ENCODE measurements around the gene SLC4A11.

SLC4A11 gene

GRCh38 chr20:3243718-3244358, 4.8 kb upstream of the SLC4A11 start:
- no peak for DNase-seq (ENCODE audit: low read depth in 1 of 2, low spot score in 1 of 2)
- H3K4me3 ChIP-seq (replicated peaks; ENCODE audit: insufficient read depth, low read length): no peak overlapping the region
- TF ChIP-seq REST (IDR thresholded peaks at IDR 0.05; ENCODE audit: insufficient replicate concordance, low read depth) (no peak), SPI1 (IDR thresholded peaks at IDR 0.05; ENCODE audit: borderline replicate concordance, low read depth) (no peak), CTCF (IDR thresholded peaks at IDR 0.05; ENCODE audit: insufficient read depth, low read length) (no peak), GABPA (IDR thresholded peaks at IDR 0.05; ENCODE audit: low read depth) (no peak), POLR2AphosphoS5 (IDR thresholded peaks at IDR 0.05; ENCODE audit: low read depth) (no peak)
- H3K27ac ChIP-seq (replicated peaks): no peak overlapping the region
- H3K27me3 ChIP-seq (ENCODE audit: insufficient read depth, poor library complexity, severe bottlenecking): peaks cover 39% of the 10 kb centered on the region

GRCh38 chr20:3242172-3242692, 3.2 kb upstream of the SLC4A11 start:
- peaks cover 44% of the 10 kb centered on the region for H3K27me3 ChIP-seq (ENCODE audit: insufficient read depth, poor library complexity, severe bottlenecking)
- no peak overlapping the region for H3K4me3 ChIP-seq (replicated peaks; ENCODE audit: insufficient read depth, low read length)
- H3K27ac ChIP-seq (replicated peaks): no peak overlapping the region
- TF ChIP-seq POLR2AphosphoS5 (IDR thresholded peaks at IDR 0.05; ENCODE audit: low read depth) (no peak), GABPA (IDR thresholded peaks at IDR 0.05; ENCODE audit: low read depth) (no peak), CTCF (IDR thresholded peaks at IDR 0.05; ENCODE audit: insufficient read depth, low read length) (no peak), REST (IDR thresholded peaks at IDR 0.05; ENCODE audit: insufficient replicate concordance, low read depth) (no peak), SPI1 (IDR thresholded peaks at IDR 0.05; ENCODE audit: borderline replicate concordance, low read depth) (no peak)
- DNase-seq (ENCODE audit: low read depth in 1 of 2, low spot score in 1 of 2): no peak

GRCh38 chr20:3240776-3241363, 1.9 kb upstream of the SLC4A11 start:
- no peak overlapping the region for H3K4me3 ChIP-seq (replicated peaks; ENCODE audit: insufficient read depth, low read length)
- DNase-seq (ENCODE audit: low read depth in 1 of 2, low spot score in 1 of 2): no peak
- TF ChIP-seq CTCF (IDR thresholded peaks at IDR 0.05; ENCODE audit: insufficient read depth, low read length): no peak
- no peak for TF ChIP-seq POLR2AphosphoS5 (IDR thresholded peaks at IDR 0.05; ENCODE audit: low read depth)
- TF ChIP-seq REST (IDR thresholded peaks at IDR 0.05; ENCODE audit: insufficient replicate concordance, low read depth): no peak
- no peak for TF ChIP-seq GABPA (IDR thresholded peaks at IDR 0.05; ENCODE audit: low read depth)
- TF ChIP-seq SPI1 (IDR thresholded peaks at IDR 0.05; ENCODE audit: borderline replicate concordance, low read depth): no peak
- H3K27ac ChIP-seq (replicated peaks): no peak overlapping the region
- H3K27me3 ChIP-seq (ENCODE audit: insufficient read depth, poor library complexity, severe bottlenecking): peaks cover 52% of the 10 kb centered on the region
